ENCODE measurements around the gene ANO10. TPM values are rescaled to one million over a fixed set of nuclear protein-coding genes. Genes with fewer than 3 reads are reported as not detected.

Gene ANO10
- total and polyA plus RNA-seq, 2 of the 8 experiments (the other 6 are each of a cell fraction or from before 2014, with no cell fraction given), result 38.0 to 53.2 TPM

GRCh38 chr3:43379343-43379742 is 242.5 kb downstream of the ANO10 start:
- Histone ChIP-seq H3K18ac (ENCODE audit: extremely low read depth, low read length) (no peak overlapping the region), H4K8ac (ENCODE audit: extremely low read depth, insufficient read depth, low read length) (no peak overlapping the region), H3K36me3 (ENCODE audit: control insufficient read depth in 2 of 4, insufficient read depth in 4 of 4, low read length in 3 of 4) (no peaks in the 10 kb centered on the region), H3K4me2 (ENCODE audit: insufficient read depth in 1 of 2, low read depth in 2 of 2, low read length in 2 of 2) (no peak overlapping the region), H2BK12ac (ENCODE audit: low read depth, low read length) (no peak overlapping the region), H2BK20ac (ENCODE audit: low read length) (no peak overlapping the region), H2BK15ac (ENCODE audit: low read length) (no peak overlapping the region), H3K79me2 (ENCODE audit: control insufficient read depth in 1 of 2, insufficient read depth in 2 of 2, low read length in 2 of 2) (no peaks in the 10 kb centered on the region), H2AK5ac (ENCODE audit: low read depth, low read length) (no peak overlapping the region), H2BK120ac (replicated peaks; ENCODE audit: low read depth, low read length) (no peak overlapping the region), H3K4ac (replicated peaks; ENCODE audit: insufficient read length, low read depth, low read length) (no peak overlapping the region), H3K4me3 (ENCODE audit: extremely low read depth in 1 of 4, insufficient read depth in 2 of 4, low read depth in 3 of 4, low read length in 4 of 4) (no peak overlapping the region), H3K9ac (replicated peaks in 1 of 4; ENCODE audit: extremely low read depth in 1 of 4, low read depth in 3 of 4, low read length in 3 of 4) (no peak overlapping the region), H3K4me1 (replicated peaks in 1 of 4; ENCODE audit: control insufficient read depth in 3 of 4, insufficient read depth in 4 of 4, low read length in 3 of 4) (peaks cover 0 to 7% (median 3%) of the 10 kb centered on the region in 4 experiments; a peak in 2 of 7 replicates), H3K23ac (ENCODE audit: insufficient read length) (no peak overlapping the region), H4K20me1 (replicated peaks in 1 of 2; ENCODE audit: control insufficient read depth in 1 of 2, insufficient read depth in 2 of 2, low read length in 2 of 2) (no peaks in the 10 kb centered on the region), H3K9me3 (ENCODE audit: insufficient read depth in 2 of 2, low read depth in 1 of 2, low read length in 1 of 2) (no peaks in the 10 kb centered on the region), H2AFZ (ENCODE audit: low read length) (no peak overlapping the region), H3K27ac (ENCODE audit: low read depth, low read length) (no peak overlapping the region), H3K23me2 (ENCODE audit: low read depth, low read length) (no peaks in the 10 kb centered on the region), H3K14ac (ENCODE audit: insufficient read length) (no peak overlapping the region), H3K27me3 (replicated peaks in 1 of 4; ENCODE audit: control insufficient read depth in 3 of 4, extremely low read depth in 1 of 4, insufficient read depth in 3 of 4, low read length in 3 of 4) (no peaks in the 10 kb centered on the region), H4K5ac (ENCODE audit: insufficient read length, low read depth, low read length) (no peak overlapping the region), H2BK5ac (ENCODE audit: low read depth, low read length) (no peak overlapping the region), H3K79me1 (ENCODE audit: low read depth, low read length) (no peaks in the 10 kb centered on the region), H4K91ac (replicated peaks; ENCODE audit: insufficient read length, low read length) (no peak overlapping the region), H3K56ac (replicated peaks; ENCODE audit: insufficient read length, low read depth, low read length) (no peak overlapping the region)
- DNase-seq (ENCODE audit: low read depth in 1 of 2, low spot score in 2 of 2) (no peak), FAIRE-seq (no peak)
- WGBS, 2 experiments (ENCODE audit: extremely low coverage in 1 of 2, insufficient coverage in 1 of 2, insufficient read length in 1 of 2, insufficient replicate concordance in 2 of 2, low coverage in 1 of 2, low lambda C conversion rate in 2 of 2, missing lambda C conversion rate in 1 of 2), result 90% methylated on average over 3 of the region's 3 CpGs; no CpG with 5 or more reads in 1 of the 2 experiments
- ChIA-PET POLR2A (ENCODE audit: partially characterized antibody) (no interaction called here), CTCF (ENCODE audit: partially characterized antibody) (interaction anchor here (1.1 to 2.4 kb wide), 5 partner anchors 9 to 156 kb away, joined by 3 to 9 read pairs (median 5); no protein-coding TSS in a partner anchor)
- TF ChIP-seq TAF1 (IDR thresholded peaks at IDR 0.05; ENCODE audit: low read depth, low read length), result no peak
- TF ChIP-seq RBBP5 (IDR thresholded peaks at IDR 0.05; ENCODE audit: borderline replicate concordance, low read depth, low read length), result no peak
- TF ChIP-seq SIRT6 (IDR thresholded peaks at IDR 0.05; ENCODE audit: low read length), result no peak
- no peak for TF ChIP-seq CBX5 (IDR thresholded peaks at IDR 0.05; ENCODE audit: low read depth, low read length)

All from H1 (cell line).